ENCODE results near the gene RSRC1.

The RSRC1 gene

DNA sequence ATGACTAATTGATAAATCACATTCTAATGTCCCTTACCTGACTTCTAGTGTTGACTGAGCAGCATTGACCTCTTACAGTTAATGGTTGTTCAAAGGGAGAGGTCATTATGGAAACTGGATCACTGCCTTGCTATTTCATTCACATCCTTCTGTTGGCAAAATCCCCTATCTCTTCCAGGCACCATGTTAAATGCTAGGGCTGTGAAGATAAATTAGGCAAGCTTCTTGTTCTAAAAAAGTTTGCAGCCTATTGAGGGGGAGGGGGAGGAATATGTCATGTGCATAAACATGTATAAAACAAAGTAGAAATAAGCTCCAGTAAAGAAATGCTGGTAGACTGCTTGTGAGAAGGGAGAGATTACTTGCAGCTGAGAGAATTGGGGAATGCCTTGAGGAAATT, 376.3 kb downstream of the RSRC1 start:
- Histone ChIP-seq H3K27ac (ENCODE audit: low read depth, low read length) (no peak overlapping the region), H3K27me3 (ENCODE audit: low read length) (no peaks in the 10 kb centered on the region), H3F3A (ENCODE audit: insufficient read depth) (no peaks in the 10 kb centered on the region), H3K9me3 (ENCODE audit: insufficient read depth, low read length) (no peaks in the 10 kb centered on the region), H3K4me2 (ENCODE audit: low read depth, low read length, poor library complexity, severe bottlenecking) (no peak overlapping the region), H3K4me3 (ENCODE audit: insufficient read depth, low read length, poor library complexity, severe bottlenecking) (no peak overlapping the region), H2AFZ (ENCODE audit: low read depth, low read length, severe bottlenecking) (no peak overlapping the region), H3K36me3 (ENCODE audit: low read length) (no peaks in the 10 kb centered on the region), H4K20me1 (ENCODE audit: low read depth, low read length) (no peaks in the 10 kb centered on the region), H3K9me2 (replicated peaks; ENCODE audit: insufficient read depth, low read length) (no peaks in the 10 kb centered on the region), H3K79me2 (ENCODE audit: insufficient read depth, low read length) (no peaks in the 10 kb centered on the region), H3K9ac (ENCODE audit: low read length) (no peak overlapping the region)
- TF ChIP-seq, protein P1, sequence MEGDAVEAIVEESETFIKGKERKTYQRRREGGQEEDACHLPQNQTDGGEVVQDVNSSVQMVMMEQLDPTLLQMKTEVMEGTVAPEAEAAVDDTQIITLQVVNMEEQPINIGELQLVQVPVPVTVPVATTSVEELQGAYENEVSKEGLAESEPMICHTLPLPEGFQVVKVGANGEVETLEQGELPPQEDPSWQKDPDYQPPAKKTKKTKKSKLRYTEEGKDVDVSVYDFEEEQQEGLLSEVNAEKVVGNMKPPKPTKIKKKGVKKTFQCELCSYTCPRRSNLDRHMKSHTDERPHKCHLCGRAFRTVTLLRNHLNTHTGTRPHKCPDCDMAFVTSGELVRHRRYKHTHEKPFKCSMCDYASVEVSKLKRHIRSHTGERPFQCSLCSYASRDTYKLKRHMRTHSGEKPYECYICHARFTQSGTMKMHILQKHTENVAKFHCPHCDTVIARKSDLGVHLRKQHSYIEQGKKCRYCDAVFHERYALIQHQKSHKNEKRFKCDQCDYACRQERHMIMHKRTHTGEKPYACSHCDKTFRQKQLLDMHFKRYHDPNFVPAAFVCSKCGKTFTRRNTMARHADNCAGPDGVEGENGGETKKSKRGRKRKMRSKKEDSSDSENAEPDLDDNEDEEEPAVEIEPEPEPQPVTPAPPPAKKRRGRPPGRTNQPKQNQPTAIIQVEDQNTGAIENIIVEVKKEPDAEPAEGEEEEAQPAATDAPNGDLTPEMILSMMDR (IDR thresholded peaks at IDR 0.05; ENCODE audit: insufficient read depth, low read length, poor library complexity, severe bottlenecking): no peak
- TF ChIP-seq EZH2phosphoT487 (conservative IDR thresholded peaks at IDR 0.05; ENCODE audit: low read length): no peak

DNA sequence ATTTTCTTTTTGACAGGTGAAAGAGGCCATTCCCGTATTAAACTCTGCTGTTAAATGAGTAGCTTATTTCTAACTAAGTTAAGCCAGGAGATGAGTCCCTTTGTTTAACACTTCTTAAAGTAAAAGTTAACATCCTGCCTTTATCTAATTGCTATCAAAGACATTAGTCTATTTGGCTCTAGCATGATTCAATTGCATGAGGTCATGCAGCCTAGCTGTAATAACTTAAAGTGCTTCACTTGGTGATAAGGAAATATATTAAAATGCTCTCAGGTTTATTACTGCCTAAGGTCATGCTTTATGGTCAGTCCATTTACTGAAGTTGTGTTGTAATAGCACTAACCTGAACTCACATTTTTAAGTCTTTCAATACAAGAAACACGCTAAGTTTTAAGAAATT, 378.8 kb downstream of the RSRC1 start:
- no peak overlapping the region for H3K4me2 ChIP-seq (ENCODE audit: low read depth, low read length, poor library complexity, severe bottlenecking)
- no peak overlapping the region for H2AFZ ChIP-seq (ENCODE audit: low read depth, low read length, severe bottlenecking)
- H4K20me1 ChIP-seq (ENCODE audit: low read depth, low read length): no peaks in the 10 kb centered on the region
- no peaks in the 10 kb centered on the region for H3K9me3 ChIP-seq (ENCODE audit: insufficient read depth, low read length)
- H3K9me2 ChIP-seq (replicated peaks; ENCODE audit: insufficient read depth, low read length): no peaks in the 10 kb centered on the region
- no peak overlapping the region for H3K9ac ChIP-seq (ENCODE audit: low read length)
- H3K27me3 ChIP-seq (ENCODE audit: low read length): no peaks in the 10 kb centered on the region
- H3K4me3 ChIP-seq (ENCODE audit: insufficient read depth, low read length, poor library complexity, severe bottlenecking): no peak overlapping the region
- no peaks in the 10 kb centered on the region for H3F3A ChIP-seq (ENCODE audit: insufficient read depth)
- H3K27ac ChIP-seq (ENCODE audit: low read depth, low read length): no peak overlapping the region
- TF ChIP-seq EZH2phosphoT487 (conservative IDR thresholded peaks at IDR 0.05; ENCODE audit: low read length): no peak
- TF ChIP-seq, protein P1 (IDR thresholded peaks at IDR 0.05; ENCODE audit: insufficient read depth, low read length, poor library complexity, severe bottlenecking): no peak
- H3K79me2 ChIP-seq (ENCODE audit: insufficient read depth, low read length): no peaks in the 10 kb centered on the region
- no peaks in the 10 kb centered on the region for H3K36me3 ChIP-seq (ENCODE audit: low read length)

DNA sequence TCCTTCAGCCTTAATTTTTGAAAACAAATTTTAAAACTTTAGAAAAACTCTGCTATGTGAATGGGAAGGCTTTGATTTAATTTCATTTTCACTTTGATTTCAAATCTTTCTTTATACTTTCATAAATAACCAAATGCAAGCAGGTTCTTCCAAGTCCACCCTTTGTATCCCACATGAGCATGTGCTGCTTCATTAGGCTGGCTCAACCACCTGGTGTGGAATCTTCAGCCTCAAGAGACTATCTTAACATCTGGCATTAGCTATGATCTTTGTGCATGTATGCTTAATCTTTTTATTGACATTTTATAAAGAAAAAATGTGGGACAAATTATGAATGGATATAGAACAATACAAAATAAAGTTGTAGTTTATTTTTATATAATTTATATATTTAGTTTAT, 379.3 kb downstream of the RSRC1 start:
- Histone ChIP-seq H4K20me1 (ENCODE audit: low read depth, low read length) (no peaks in the 10 kb centered on the region), H3F3A (ENCODE audit: insufficient read depth) (no peaks in the 10 kb centered on the region), H3K9ac (ENCODE audit: low read length) (no peak overlapping the region), H3K4me3 (ENCODE audit: insufficient read depth, low read length, poor library complexity, severe bottlenecking) (no peak overlapping the region), H3K4me2 (ENCODE audit: low read depth, low read length, poor library complexity, severe bottlenecking) (no peak overlapping the region), H3K27ac (ENCODE audit: low read depth, low read length) (no peak overlapping the region), H3K36me3 (ENCODE audit: low read length) (no peaks in the 10 kb centered on the region), H3K79me2 (ENCODE audit: insufficient read depth, low read length) (no peaks in the 10 kb centered on the region), H3K9me3 (ENCODE audit: insufficient read depth, low read length) (no peaks in the 10 kb centered on the region), H2AFZ (ENCODE audit: low read depth, low read length, severe bottlenecking) (no peak overlapping the region), H3K9me2 (replicated peaks; ENCODE audit: insufficient read depth, low read length) (no peaks in the 10 kb centered on the region), H3K27me3 (ENCODE audit: low read length) (no peaks in the 10 kb centered on the region)
- TF ChIP-seq EZH2phosphoT487 (conservative IDR thresholded peaks at IDR 0.05; ENCODE audit: low read length): no peak
- TF ChIP-seq, protein P1 (IDR thresholded peaks at IDR 0.05; ENCODE audit: insufficient read depth, low read length, poor library complexity, severe bottlenecking): no peak

All from SU-DHL-6 (cell line).